Spinal cord (tissue), 10 donors: ENCODE results near the gene JMJD6. TPM values are rescaled to one million over a fixed set of nuclear protein-coding genes. Genes with fewer than 3 reads are reported as not detected.
"Not testable (repeated sequence)": the region's sequence is repeated elsewhere in the genome, so short reads cannot be mapped to it uniquely, and the experiment has no call there.

ENCODE experiments used
- DNase-seq, 6 donors: peaks; one replicate each; pipeline versions ENCODE4 v3.0.0 to v3.0.0-alpha.2; 2013 to 2015; ENCODE audit warnings: low spot score in 6 of 6, low read depth in 4 of 6
- H3K27ac ChIP-seq: one replicate; pipeline ENCODE4 v1.5.1; 2013; ENCODE audit warnings: low read depth, low read length, control low read depth
- H3K27me3 ChIP-seq: one replicate; pipeline ENCODE4 v1.6.1; 2013; ENCODE audit warnings: low read length; ENCODE audit not compliant: control insufficient read depth, insufficient read depth
- H3K36me3 ChIP-seq: one replicate; pipeline ENCODE4 v1.6.1; 2013; ENCODE audit warnings: low read length; ENCODE audit not compliant: control insufficient read depth, insufficient read depth
- H3K4me1 ChIP-seq: one replicate; pipeline ENCODE4 v1.6.1; 2013; ENCODE audit warnings: low read length; ENCODE audit not compliant: control insufficient read depth, insufficient read depth
- H3K4me3 ChIP-seq: one replicate; pipeline ENCODE4 v1.5.1; 2013; ENCODE audit warnings: low read depth, low read length, control low read depth
- H3K9me3 ChIP-seq: one replicate; pipeline ENCODE4 v1.6.1; 2013; ENCODE audit warnings: low read length; ENCODE audit not compliant: control insufficient read depth, insufficient read depth
- WGBS: methylation state at CpG from one replicate; pipeline ENCODE4 v1.1.5; 2013; ENCODE audit warnings: missing lambda C conversion rate; ENCODE audit not compliant: insufficient coverage; 5-methylcytosine and 5-hydroxymethylcytosine counted together
- polyA plus RNA-seq, 2 donors: library from polyadenylated mRNA; unstranded; fragments of 120-200 nt; gene quantifications; one replicate each; pipeline ENCODE4 v1.2.1, GENCODE V29; 2013; ENCODE audit not compliant: insufficient read length in 2 of 2
- total RNA-seq, 2 donors: library from RNA; depleted of rRNA in 1 of 2; stranded (reverse); fragments of 120-200 nt in 1 of 2; fragments of >200 nt in 1 of 2; gene quantifications; one replicate each; pipeline versions ENCODE4 v1.2.3 to v1.2.4, GENCODE V29; 2013 to 2014
- donor health status: healthy.

JMJD6 gene
- total and polyA plus RNA-seq, 4 donors: 15.4 to 26.2 (median 17.5) TPM

GRCh38 chr17:76701471-76701967 lies 24.9 kb downstream of the JMJD6 start:
- H3K9me3 ChIP-seq: no peaks in the 10 kb centered on the region
- peaks cover 50% of the 10 kb centered on the region for H3K4me1 ChIP-seq
- 47% methylated on average over 10 of the region's 11 CpGs for WGBS
- H3K27ac ChIP-seq: peak overlapping the region; percentile 80
- H3K27me3 ChIP-seq: no peaks in the 10 kb centered on the region
- DNase-seq: no peak
- no peak overlapping the region for H3K4me3 ChIP-seq
- peaks cover 11% of the 10 kb centered on the region for H3K36me3 ChIP-seq

DNA sequence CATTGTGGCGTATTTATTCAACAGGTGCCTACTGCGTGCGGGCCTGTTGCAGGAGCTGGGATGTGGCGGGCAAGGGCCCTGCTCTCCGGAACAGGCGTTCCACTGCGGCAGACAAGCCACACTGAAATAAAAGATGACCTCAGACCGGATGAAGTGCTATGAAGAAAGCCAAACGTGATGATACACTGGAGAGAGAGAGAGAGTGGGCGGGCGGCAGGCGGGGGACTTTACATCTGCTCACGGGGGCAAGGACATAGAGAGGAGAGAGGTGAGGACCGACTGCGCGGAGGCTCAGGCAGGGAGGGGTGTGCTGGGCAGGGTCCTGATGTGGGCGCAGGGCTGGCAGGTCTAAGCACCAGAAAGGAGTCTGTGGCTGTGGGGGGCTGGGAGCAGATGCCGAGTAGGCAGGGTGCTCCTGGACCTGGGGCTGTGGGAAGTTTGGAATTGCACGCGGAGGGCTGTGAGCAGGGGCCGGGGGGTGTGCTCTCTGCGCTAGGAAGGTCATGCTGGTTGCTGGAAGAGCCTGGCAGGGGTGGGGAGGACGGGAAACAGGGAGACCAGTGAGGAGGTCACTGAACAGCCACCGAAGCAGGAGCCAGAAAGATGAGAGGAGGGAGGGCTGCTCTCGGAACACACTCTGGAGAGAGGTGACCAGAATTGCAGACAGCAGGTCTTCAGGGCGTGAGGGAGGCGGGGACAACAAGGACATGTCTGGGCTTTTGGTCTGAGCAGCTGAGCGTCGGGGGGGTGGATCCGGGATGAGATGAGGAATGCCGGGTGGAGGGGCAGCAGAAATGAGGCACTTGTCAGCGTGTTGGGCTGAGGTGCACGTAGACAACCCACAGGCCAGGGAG lies 25.6 kb downstream of the JMJD6 start:
- WGBS: 41% methylated on average over 32 of the region's 33 CpGs
- H3K4me1 ChIP-seq: peaks cover 52% of the 10 kb centered on the region
- H3K4me3 ChIP-seq: no peak overlapping the region
- no peaks in the 10 kb centered on the region for H3K27me3 ChIP-seq
- DNase-seq: peak in 2 of 6 donors; percentile 55 to 69
- peak overlapping the region; percentile 80 for H3K27ac ChIP-seq
- peaks cover 9% of the 10 kb centered on the region for H3K36me3 ChIP-seq
- no peaks in the 10 kb centered on the region for H3K9me3 ChIP-seq

DNA sequence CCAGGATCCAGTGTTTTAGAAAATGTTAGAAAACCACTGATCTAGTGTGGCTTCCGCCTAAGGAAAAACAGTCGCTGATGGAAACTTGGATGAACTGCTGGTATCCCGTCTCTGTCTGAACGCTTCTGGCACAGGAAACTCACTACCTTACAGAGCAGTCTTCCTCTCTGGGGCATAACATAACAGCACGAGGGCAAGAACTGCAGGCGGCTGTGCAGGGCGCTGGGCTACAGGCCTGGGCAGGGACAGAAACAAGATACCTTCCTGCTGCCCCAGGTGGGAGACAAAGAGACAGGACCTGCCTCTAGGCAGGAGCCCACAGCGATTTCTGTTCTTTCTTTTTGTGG lies 26.2 kb downstream of the JMJD6 start:
- H3K36me3 ChIP-seq: peaks cover 8% of the 10 kb centered on the region
- no peaks in the 10 kb centered on the region for H3K9me3 ChIP-seq
- peaks cover 52% of the 10 kb centered on the region for H3K4me1 ChIP-seq
- no peak for DNase-seq
- peak overlapping the region; percentile 80 for H3K27ac ChIP-seq
- H3K27me3 ChIP-seq: no peaks in the 10 kb centered on the region
- no peak overlapping the region for H3K4me3 ChIP-seq
- 69% methylated on average over 4 of the region's 8 CpGs for WGBS

- not testable (repeated sequence) for H3K9me3 ChIP-seq, H3K36me3 ChIP-seq, H3K27me3 ChIP-seq, DNase-seq, H3K4me3 ChIP-seq, H3K27ac ChIP-seq
- 92% methylated on average over 6 of the region's 7 CpGs for WGBS
- peaks cover 52% of the 10 kb centered on the region for H3K4me1 ChIP-seq
Measured at GRCh38 chr17:76698466-76698977, 27.9 kb downstream of the JMJD6 start.

DNA sequence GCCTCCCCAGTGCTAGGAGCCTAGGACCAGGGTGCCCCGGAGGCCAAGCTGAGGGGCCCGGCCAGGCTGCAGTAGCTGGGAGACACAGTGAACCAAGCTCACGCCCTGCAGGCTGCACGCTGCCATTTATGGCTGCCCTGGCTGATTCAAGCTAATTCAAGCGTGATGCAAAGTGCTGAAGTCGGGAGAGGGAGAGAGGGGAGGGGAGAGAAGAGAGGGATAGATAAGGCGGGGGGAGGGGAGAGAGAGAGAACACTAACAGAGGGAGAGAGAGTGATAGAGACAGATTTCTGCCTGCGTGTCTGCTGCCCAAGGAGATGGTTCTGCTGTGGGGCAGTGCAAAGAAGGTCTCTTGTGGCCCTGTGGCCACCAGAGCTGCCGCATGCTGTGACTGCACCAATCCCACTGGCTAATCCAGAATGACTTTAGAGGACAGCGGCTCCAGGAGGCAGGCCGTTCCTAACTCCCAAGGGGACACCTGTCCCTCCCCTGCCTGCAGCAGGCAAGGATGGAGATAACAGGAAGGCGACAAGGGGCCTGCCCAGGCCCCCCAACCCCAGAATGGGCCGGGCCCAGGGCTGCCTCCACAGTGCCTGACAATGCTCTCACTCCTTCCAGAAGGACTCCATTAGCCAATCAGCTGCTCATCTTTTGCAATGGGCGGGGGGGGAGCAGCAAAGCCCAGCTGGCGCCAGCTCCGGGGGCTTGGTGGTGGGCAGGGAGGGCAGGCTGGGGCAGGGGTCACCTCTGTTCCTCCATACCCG lies 28.5 kb downstream of the JMJD6 start:
- peak in 2 of 6 donors; percentile 76 to 93 for DNase-seq

DNA sequence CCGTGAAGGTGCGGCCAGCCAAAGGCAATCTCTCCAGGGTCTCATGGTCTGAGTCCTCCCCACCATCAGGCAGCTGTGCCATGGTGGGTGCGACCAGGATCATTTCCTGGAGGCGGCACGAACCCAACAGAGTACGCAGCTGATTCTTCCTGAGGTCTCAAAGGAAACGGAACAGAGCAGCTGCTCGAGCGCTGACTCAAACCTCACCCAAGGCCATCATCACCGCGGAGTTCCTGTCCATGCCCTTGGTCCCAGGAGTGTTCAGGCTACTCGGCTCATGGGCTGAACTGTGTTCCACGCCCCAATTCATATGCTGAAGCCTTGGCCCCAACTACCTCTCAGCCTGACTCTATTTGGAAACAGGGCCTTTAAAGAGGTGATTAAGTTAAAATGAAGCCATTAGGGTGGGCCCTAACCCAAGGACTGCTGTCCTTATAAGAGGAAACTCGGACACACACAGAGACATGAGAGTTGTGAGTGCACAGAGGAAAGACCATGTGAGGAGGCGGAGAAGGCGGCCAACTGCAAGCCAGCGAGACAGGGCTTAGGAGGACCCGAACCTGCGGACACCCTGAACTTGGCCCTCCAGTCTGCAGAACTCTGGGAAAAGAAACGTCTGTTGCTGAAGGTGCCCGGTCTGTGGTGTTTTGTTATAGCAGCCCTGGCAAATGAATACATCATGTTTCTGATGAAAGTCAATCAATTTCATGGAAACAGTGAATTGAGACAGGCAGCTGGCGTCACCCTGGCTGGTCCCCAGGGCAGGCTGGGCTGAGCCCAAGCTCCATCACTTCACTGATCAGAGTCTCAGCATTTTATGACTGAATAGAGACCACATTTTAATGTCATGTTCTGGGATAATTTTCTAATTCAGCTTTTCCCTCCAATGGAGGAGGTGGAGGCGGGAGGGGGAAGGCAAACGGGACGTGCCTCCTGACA lies 29.4 kb downstream of the JMJD6 start:
- 62% methylated on average over 23 of the region's 25 CpGs for WGBS
- Histone ChIP-seq H3K9me3 (no peaks in the 10 kb centered on the region), H3K4me3 (no peak overlapping the region), H3K36me3 (peaks cover 8% of the 10 kb centered on the region), H3K27me3 (no peaks in the 10 kb centered on the region), H3K27ac (peak overlapping the region; percentile 61), H3K4me1 (peaks cover 48% of the 10 kb centered on the region)
- no peak for DNase-seq

More for the DNA sequence above, 28.5 kb downstream of the JMJD6 start:
- Histone ChIP-seq H3K27ac (peak overlapping the region; percentile 61), H3K4me3 (no peak overlapping the region), H3K27me3 (no peaks in the 10 kb centered on the region), H3K9me3 (no peaks in the 10 kb centered on the region), H3K36me3 (peaks cover 8% of the 10 kb centered on the region), H3K4me1 (peaks cover 48% of the 10 kb centered on the region)
- 20% methylated on average over 12 of the region's 17 CpGs for WGBS

DNA sequence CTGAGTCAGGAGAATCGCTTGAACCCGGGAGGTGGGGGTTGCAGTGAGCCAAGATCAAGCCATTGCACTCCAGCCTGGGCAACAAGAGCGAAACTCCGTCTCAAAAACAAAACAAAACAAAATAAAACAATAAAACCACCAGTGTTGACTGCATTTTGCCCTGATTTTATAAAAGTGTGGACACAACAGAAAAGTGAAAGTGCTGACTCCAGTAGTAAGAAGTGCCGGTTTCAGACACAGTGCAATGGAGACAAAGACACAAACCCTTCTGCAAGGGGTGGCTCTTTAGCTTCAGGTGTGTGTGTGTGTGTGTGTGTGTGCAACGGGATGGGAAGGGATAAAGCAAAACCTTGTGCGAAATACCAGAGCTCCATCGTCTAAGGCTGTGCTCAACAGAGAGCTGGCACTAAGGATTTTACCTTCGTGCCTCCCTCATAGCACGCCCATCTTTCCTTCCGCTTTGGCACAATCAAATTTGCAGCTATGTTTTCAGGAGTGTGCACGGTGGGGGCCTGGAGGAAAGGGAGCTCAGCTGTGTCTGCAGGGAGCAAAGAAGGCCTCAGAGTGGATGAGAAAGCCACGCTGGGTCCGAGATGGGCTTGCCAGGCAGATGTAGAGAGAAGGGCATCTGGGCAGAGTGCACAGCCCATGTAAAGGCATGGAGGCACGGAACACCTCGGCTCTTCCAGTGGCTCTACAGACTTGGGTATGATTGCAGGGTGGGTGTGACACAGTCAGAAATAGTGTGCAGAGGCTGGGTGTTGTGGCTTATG lies 31.2 kb downstream of the JMJD6 start:
- Histone ChIP-seq H3K4me1 (peaks cover 37% of the 10 kb centered on the region), H3K4me3 (no peak overlapping the region), H3K36me3 (peaks cover 5% of the 10 kb centered on the region), H3K9me3 (no peaks in the 10 kb centered on the region), H3K27ac (no peak overlapping the region), H3K27me3 (no peaks in the 10 kb centered on the region)
- WGBS: 88% methylated on average over 6 of the region's 16 CpGs
- DNase-seq: no peak

- peaks cover 21% of the 10 kb centered on the region for H3K36me3 ChIP-seq
Measured at GRCh38 chr17:76691379-76692191, 34.8 kb downstream of the JMJD6 start.

More at GRCh38 chr17:76691379-76692191, 34.8 kb downstream of the JMJD6 start:
- H3K4me3 ChIP-seq: no peak overlapping the region
- H3K9me3 ChIP-seq: no peaks in the 10 kb centered on the region
- H3K27ac ChIP-seq: no peak overlapping the region
- no peaks in the 10 kb centered on the region for H3K27me3 ChIP-seq
- WGBS: 83% methylated on average over 10 of the region's 14 CpGs
- H3K4me1 ChIP-seq: peaks cover 37% of the 10 kb centered on the region
- no peak for DNase-seq
